NCI-H774 (cell line): ENCODE results near the gene GLI1.
"Not testable (repeated sequence)": the region's sequence is repeated elsewhere in the genome, so short reads cannot be mapped to it uniquely, and the experiment has no call there.

Experiments used
- DNase-seq: peaks from one replicate; lab custom pipeline; 2025; lab: John Stamatoyannopoulos, UW

GLI1 gene

GRCh38 chr12:57498132-57498502, 38.5 kb downstream of the GLI1 start:
- DNase-seq, result no peak

DNA sequence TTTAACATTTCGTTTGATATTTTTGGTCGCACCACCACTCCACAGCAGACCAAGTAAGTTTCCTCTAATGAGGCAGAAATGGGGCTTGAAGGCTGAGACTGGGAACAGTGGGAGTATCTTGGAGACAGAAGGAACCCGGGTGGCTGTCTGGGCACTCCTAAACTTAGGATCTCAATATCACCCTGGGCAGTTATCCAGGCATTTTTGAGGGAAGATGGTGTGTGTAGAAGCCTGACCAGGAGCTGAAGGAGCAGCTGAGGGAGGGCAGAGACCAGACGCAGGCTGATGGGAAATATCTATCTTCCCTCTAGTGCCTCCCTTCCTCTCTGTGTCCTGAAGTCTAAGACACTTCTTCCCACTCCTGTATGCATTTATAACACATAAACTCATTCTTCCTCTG, 39.0 kb downstream of the GLI1 start:
- no peak for DNase-seq

DNA sequence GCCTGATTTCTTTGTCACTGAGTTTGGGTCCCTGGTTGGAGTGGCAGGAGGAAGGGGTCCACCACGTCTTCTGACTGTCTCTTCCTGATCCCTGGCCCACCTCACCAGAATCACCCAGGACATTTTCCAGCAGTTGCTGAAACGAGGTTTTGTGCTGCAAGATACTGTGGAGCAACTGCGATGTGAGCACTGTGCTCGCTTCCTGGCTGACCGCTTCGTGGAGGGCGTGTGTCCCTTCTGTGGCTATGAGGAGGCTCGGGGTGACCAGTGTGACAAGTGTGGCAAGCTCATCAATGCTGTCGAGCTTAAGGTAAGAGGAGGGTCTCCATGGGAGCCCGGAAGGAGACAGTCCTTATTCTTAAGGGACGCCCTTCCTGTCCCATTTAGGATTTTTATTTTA, 40.6 kb downstream of the GLI1 start:
- DNase-seq, result no peak

DNA sequence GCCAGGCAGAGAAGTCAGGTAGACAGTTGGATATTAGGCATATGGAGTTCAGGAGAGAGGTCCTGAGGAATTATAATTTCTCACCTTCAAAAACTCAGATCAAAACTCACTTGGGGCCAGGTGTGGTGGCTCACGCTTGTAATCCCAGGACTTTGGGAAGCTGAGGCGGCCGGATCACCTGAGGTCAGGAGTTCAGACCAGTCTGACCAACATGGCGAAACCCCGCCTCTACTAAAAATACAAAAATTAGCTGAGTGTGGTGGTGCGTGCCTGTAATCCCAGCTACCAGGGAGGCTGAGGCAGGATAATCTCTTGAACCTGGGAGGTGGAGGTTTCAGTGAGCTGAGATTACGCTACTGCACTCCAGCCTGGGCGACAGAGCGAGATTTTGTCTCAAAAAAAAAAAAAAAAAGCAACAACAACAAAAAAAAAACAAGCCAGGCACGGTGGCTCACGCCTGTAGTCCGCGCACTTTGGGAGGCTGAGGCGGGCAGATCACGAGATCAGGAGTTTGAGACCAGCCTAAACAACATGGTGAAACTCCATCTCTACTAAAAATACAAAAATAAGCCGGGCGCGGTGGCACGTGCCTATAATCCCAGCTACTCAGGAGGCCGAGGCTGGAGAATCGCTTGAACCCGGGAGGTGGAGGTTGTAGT, 42.9 kb downstream of the GLI1 start:
- DNase-seq, result not testable (repeated sequence)

GRCh38 chr12:57506541-57506940, 47.0 kb downstream of the GLI1 start:
- not testable (repeated sequence) for DNase-seq

GRCh38 chr12:57507796-57508195, 48.2 kb downstream of the GLI1 start:
- DNase-seq, result not testable (repeated sequence)

GRCh38 chr12:57511161-57511560, 51.6 kb downstream of the GLI1 start:
- DNase-seq, result no peak

GRCh38 chr12:57511588-57512325, 52.2 kb downstream of the GLI1 start:
- no peak for DNase-seq

DNA sequence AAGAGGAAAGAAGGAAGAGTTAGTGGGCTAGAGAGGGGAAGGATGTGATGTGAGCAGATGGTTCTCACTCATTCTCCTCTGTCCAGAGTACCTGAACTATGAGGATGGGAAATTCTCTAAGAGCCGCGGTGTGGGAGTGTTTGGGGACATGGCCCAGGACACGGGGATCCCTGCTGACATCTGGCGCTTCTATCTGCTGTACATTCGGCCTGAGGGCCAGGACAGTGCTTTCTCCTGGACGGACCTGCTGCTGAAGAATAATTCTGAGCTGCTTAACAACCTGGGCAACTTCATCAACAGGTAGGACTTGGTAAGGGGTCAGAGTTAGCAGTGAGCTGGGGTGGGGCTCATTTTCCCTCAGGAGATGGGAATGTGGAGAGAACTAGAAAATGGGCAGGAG, 53.1 kb downstream of the GLI1 start:
- DNase-seq, result no peak

DNA sequence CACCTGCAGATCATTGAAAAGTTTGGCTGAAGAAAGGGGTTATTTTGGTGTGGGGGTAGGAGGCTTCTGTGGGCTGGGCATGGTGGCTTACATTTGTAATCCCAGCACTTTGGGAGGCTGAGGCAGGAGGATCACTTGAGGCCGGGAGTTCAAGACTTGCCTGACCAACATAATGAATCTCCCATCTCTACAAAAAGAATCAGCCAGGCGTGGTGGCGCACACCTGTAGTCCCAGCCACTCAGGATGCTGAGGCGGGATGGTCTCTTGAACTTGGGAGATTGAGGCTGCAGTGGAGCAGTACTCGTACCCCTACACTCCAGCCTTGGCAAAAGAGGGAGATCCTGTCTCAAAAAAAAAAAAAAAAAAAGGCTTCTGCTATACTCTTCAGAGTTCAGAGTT, 53.7 kb downstream of the GLI1 start:
- DNase-seq, result no peak

DNA sequence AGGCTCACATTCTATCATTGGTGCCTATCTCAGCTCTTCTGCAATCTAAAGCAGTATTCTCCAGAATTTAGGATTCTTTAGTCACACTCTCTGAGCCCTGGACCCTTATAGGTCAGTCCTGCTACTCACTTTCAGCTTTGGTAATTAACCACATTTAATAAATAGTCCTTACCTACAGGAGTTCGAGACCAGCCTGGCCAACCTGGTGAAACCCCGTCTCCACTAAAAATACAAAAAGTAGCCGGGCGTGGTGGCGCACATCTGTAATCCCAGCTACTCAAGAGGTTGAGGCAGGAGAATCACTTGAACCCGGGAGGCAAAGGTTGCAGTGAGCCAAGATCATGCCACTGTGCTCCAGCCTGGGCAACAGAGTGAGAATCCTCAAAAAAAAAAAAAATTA, 54.1 kb downstream of the GLI1 start:
- not testable (repeated sequence) for DNase-seq

DNA sequence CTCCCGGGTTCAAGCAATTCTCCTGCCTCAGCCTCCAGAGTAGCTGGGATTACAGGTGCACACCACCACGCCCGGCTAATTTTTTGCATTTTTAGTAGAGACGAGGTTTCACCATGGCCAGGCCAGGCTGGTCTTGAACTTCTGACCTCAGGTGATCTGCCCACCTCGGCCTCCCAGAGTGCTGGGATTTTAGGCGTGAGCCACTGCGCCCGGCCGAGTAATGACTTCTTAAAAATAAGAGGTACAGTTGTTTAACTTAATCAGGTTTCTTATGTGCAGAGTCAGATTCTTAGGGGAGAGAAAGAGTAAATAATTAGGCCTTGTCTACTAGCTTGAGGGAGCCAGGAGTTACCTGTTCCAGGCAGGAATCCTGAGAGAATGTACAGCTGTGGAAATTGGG, 54.7 kb downstream of the GLI1 start:
- not testable (repeated sequence) for DNase-seq

DNA sequence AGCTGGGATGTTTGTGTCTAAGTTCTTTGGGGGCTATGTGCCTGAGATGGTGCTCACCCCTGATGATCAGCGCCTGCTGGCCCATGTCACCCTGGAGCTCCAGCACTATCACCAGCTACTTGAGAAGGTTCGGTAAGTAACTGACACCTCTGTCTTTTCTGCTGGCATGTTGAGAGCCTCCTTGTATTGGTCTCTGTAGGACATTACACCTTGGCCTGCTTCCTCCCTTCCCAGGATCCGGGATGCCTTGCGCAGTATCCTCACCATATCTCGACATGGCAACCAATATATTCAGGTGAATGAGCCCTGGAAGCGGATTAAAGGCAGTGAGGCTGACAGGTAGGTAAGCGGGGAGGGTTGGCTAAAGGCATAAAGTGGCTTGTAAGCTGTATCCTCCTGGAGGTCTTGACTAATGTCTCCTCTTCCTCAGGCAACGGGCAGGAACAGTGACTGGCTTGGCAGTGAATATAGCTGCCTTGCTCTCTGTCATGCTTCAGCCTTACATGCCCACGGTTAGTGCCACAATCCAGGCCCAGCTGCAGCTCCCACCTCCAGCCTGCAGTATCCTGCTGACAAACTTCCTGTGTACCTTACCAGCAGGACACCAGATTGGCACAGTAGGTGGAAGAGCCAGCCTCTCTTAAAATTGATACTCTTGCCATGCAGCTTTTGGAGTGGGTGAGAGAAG, 55.3 kb downstream of the GLI1 start:
- no peak for DNase-seq

DNA sequence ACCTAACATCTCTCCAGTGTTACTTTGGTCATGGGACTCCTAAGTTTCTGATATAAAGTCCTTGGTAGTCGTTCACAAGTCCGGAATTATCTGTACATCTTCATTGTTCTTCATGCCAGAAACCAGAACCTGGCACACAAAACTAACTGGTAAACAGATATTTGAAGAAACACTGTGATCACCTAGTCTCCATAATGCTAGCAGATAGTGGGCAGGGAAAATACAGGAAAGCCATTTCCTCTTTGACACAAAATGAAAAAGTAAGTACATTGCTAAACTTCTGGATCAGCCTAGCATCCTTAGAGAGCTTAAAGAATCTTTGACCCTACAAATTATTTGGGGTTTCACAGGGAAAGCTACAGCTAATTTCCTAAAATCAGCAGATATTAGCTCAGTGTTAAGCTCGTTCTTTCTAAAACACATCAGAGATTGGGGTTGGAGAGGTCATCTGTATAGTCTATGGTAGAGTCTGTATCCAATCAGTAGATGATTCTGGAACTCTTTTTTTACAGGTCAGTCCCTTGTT, 55.9 kb downstream of the GLI1 start:
- no peak for DNase-seq

- DNase-seq, result no peak
Observed at GRCh38 chr12:57515934-57516541, 56.5 kb downstream of the GLI1 start.

DNA sequence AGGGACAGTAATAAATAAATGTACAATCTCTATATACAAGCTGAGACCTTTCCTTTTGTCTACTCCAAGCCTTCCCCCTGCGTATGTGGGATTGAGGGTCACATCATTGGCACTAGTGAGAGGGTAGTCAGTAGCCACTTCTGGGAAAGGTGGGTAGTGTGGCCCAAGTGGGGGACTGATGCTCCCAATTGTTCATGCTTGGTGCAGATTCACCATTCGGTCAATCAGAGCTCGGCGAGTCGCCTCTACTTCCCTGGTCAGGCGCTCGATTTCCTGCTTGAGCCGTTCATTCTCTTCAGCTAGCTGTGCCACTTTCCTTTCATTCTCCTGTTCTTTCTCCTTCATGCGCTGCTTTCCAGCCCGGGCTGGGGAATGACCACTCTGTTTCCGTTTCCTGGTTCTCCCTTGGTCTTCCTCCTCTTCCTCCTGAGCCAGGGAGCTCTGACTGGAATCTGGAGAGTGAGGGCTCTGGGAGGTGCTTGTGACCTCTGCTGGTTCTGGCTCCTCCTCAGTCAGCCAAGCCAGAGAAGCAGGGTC, 57.1 kb downstream of the GLI1 start:
- DNase-seq, result no peak

GRCh38 chr12:57517187-57517586, 57.6 kb downstream of the GLI1 start:
- DNase-seq, result no peak

DNA sequence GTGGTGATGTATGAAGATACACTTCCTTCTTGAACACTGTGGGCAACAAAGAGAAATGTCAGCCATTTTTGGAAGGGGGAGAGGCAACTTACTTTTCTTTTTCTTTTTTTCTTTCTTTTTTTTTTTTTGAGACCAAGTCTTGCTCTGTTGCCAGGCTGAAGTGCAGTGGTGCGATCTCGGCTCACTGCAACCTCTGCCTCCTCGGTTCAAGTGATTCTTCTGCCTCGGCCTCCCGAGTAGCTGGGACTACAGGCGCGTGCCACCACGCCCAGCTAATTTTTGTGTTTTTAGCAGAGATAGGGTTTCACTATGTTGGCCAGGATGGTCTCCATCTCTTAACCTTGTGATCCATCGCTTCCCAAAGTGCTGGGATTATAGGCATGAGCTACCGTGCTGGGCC, 58.1 kb downstream of the GLI1 start:
- DNase-seq, result not testable (repeated sequence)

DNA sequence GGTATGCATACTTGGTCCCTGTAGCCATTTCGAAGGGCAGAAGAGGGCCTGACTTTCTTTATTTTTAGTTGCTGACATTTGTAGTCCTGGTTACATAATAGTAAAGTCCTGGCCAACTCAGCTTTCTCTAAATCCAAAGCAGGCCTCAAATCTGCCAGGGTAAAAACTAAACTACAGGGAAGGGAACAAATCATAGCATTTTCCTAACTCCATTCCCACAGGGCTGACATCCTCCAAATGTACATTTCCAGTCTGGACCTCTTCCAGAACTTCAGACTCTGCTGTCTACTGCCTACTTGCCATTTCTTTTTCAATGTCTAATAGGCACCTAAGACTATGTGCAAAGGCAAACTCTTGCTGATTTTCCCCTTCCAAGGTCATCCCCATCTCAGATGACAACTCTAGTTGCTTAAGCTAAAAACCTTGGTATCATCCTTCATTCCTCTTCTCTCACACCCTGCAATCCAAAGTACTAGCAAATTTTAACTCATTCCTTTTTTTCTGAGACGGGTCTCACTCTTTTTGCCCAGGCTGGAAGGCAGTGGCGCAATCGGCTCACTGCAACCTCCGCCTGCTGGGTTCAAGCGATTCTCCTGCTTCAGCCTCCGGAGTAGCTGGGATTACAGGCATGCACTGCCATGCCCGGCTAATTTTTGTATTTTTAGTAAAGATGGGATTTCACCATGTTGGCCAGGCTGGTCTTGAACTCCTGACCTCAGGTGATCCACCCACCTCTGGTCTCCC, 58.8 kb downstream of the GLI1 start:
- DNase-seq, result no peak

- DNase-seq, result no peak
Observed at GRCh38 chr12:57518920-57519795, 59.6 kb downstream of the GLI1 start.

DNA sequence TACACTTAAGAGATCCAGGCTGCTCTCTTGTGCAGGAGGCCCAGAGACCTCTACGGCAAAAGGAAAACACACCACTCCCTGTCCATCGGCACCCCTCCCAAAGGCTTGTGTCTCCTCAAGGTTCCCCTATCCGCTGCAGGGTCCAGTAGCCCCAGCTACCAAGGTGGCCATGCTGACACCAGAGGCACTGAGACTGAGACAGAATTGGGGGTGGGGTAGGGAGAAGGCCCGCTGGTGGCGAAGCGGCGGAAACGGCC, 60.1 kb downstream of the GLI1 start:
- no peak for DNase-seq
